SU-DHL-6 (cell line): ENCODE measurements around the gene GLI3.

Source experiments
- CTCF ChIP-seq: fragments of 200-600 bp; sonication (generic); IDR thresholded peaks from one replicate; pipeline ENCODE4 v1.5.1; 2017; ENCODE audit warnings: antibody characterized with exemption, mild to moderate bottlenecking, low read length, moderate library complexity; ENCODE audit not compliant: insufficient read depth, poor library complexity, severe bottlenecking
- EZH2phosphoT487 ChIP-seq: fragments of 200-600 bp; sonication (generic), shearing (Covaris generic); conservative IDR thresholded peaks from 2 replicates; pipeline ENCODE4 v1.6.1; 2018; ENCODE audit warnings: mild to moderate bottlenecking, antibody characterized with exemption, low read length, moderate library complexity, mixed read lengths

DNA sequence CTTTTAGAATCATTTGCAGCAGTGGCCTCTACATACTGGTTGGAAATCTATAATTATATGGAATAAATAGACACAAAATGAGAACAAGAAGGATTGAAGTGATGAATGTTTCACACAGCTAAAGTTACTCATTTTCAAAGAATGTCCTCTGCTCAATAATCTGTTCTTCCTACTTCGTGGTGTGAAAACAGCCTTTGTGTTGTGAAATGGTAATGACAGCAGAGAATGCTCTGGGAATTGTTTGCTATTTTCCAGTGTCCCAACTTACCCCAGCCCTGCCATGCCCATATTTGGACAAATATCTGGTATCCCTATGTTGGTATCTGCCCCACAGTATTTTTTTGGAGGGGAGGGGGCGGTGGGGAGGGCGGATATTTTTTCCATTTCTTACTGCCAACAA, 130.4 kb downstream of the GLI3 start:
- TF ChIP-seq CTCF = no peak
- TF ChIP-seq EZH2phosphoT487 = no peak
